Measurements from ENCODE around the gene PAK6.

GRCh38 chr15:40317580-40317979, 78.7 kb downstream of the PAK6 start:
- TF ChIP-seq CTCF (IDR thresholded peaks at IDR 0.05; ENCODE audit: poor library complexity) (no peak), EZH2phosphoT487 (IDR thresholded peaks at IDR 0.05; ENCODE audit: low read depth, severe bottlenecking, unreplicated experiment) (no peak)

All from hepatocyte (in vitro differentiated cells).